IPS-18a (cell line): ENCODE results near the gene ZRANB3.
"Not testable (repeated sequence)": the region's sequence is repeated elsewhere in the genome, so short reads cannot be mapped to it uniquely, and the experiment has no call there.

Experiments
- H3K27ac ChIP-seq: one replicate; pipeline ENCODE4 v1.5.1; 2013; ENCODE audit warnings: low read length
- H3K27me3 ChIP-seq: one replicate; pipeline ENCODE4 v1.6.1; 2013; ENCODE audit warnings: mild to moderate bottlenecking, low read length; ENCODE audit not compliant: control insufficient read depth, insufficient read depth
- H3K36me3 ChIP-seq: one replicate; pipeline ENCODE4 v1.6.1; 2013; ENCODE audit warnings: low read depth, low read length; ENCODE audit not compliant: control insufficient read depth
- H3K4me1 ChIP-seq: one replicate; pipeline ENCODE4 v1.6.1; 2013; ENCODE audit warnings: low read depth, low read length; ENCODE audit not compliant: control insufficient read depth
- H3K4me3 ChIP-seq: one replicate; pipeline ENCODE4 v1.5.1; 2013; ENCODE audit warnings: low read length
- H3K9ac ChIP-seq: one replicate; pipeline ENCODE4 v1.6.1; 2013; ENCODE audit warnings: mild to moderate bottlenecking, low read length, moderate library complexity
- H3K9me3 ChIP-seq: one replicate; pipeline ENCODE4 v1.6.1; 2013; ENCODE audit warnings: low read depth, low read length; ENCODE audit not compliant: control insufficient read depth

ZRANB3 gene

DNA sequence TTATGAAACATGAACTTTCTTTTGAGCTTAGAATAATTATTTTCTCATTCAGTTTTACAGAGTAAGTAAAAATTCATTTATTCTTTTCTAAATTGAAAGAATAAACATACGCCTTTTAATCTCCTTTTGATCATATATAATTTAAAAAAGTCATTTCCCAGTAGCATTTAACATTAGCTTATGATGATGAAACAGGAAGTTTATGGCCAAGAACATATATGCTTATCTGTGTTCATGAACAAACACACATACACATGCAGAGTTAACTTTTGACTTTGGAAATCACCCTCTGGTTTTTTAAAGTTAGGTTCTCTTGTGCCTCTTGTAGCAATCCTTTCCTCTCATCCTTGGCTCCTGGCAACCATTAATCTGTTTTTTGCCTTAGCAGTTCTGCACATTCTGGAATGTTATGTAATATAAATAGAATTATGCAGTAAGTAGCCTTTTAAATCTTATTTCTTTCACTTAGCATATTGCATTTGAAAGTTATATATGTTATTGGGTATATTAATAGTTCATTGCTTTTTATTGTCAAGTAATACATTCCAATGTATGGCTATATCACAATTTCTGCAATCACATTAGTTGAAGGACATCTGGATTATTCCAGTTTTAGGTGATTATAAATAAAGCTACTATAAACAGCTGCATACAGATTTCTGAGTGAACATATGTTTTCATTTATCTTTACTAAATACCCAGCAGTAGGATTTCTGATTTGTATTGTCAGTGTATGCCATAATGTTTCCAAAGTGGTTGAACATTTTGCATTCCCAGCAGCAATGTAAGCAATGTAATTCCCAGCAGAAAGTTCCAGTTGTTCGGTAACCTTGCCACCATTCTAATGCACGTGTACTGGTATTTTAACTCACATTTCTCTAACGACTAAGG lies 210.3 kb downstream of the ZRANB3 start:
- H3K27me3 ChIP-seq = no peaks in the 10 kb centered on the region
- no peaks in the 10 kb centered on the region for H3K36me3 ChIP-seq
- no peak overlapping the region for H3K4me3 ChIP-seq
- no peaks in the 10 kb centered on the region for H3K4me1 ChIP-seq
- no peak overlapping the region for H3K9ac ChIP-seq
- no peak overlapping the region for H3K27ac ChIP-seq
- no peaks in the 10 kb centered on the region for H3K9me3 ChIP-seq

DNA sequence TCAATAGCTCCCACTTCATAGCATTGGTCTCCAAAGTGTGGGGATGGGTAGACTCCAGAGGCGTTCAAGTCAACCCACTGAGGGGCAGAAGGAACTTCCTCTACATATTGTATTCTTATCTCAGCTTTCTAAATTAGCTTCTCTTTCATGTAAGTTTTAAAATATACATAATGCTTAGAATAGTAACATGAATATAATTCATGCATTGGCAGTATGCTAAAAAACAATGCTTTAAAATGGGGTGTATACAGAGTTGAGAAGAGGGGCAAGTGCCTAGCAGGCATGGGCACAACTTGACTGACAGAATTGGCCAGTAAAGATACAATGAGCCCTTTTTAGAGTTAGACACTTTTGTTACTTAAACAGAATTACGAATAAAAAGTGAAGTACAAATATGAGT lies 212.2 kb downstream of the ZRANB3 start:
- Histone ChIP-seq H3K9me3 (no peaks in the 10 kb centered on the region), H3K9ac (no peak overlapping the region), H3K27ac (no peak overlapping the region), H3K4me1 (no peaks in the 10 kb centered on the region), H3K4me3 (no peak overlapping the region), H3K36me3 (no peaks in the 10 kb centered on the region), H3K27me3 (no peaks in the 10 kb centered on the region)

DNA sequence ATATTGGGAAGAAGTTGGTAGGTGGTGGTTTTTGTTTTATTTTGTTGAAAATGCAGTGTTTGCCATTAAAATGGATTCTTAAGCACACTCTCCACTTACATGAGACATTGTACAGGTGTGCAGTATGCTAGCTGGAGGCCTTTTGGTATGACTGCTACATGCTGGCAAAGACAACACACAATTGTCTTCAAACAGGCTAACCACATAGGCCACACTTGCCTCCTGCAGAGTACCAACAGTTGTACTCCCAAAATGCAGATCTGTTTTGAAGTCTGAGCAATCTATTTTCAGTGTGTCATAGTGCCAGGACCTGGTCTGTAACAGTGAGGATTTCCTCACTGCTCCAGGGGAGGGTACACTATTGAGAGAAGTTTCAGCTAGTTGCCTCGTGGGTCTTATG lies 213.6 kb downstream of the ZRANB3 start:
- Histone ChIP-seq H3K27ac (no peak overlapping the region), H3K36me3 (no peaks in the 10 kb centered on the region), H3K4me1 (no peaks in the 10 kb centered on the region), H3K9me3 (no peaks in the 10 kb centered on the region), H3K4me3 (no peak overlapping the region), H3K27me3 (no peaks in the 10 kb centered on the region), H3K9ac (no peak overlapping the region)

DNA sequence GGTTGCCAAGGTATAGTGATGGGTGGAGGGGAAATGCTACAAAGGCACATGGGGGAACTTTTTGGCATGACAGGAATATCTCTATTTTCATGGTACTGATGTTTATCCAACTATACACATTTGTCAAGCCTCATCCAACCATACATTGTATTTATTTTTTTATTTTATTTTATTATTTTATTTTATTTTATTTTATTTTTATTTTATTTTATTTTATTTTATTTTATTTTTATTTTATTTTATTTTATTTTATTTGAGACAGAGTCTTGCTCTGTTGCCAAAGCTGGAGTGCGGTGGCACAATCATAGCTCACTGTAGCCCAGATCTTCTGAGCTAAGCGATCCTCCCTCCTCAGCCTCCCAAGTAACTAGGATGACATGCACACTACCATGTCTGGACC lies 219.1 kb downstream of the ZRANB3 start:
- Histone ChIP-seq H3K4me1 (no peaks in the 10 kb centered on the region), H3K27me3 (no peaks in the 10 kb centered on the region), H3K27ac (no peak overlapping the region), H3K9ac (no peak overlapping the region), H3K36me3 (no peaks in the 10 kb centered on the region), H3K4me3 (no peak overlapping the region), H3K9me3 (no peaks in the 10 kb centered on the region)

DNA sequence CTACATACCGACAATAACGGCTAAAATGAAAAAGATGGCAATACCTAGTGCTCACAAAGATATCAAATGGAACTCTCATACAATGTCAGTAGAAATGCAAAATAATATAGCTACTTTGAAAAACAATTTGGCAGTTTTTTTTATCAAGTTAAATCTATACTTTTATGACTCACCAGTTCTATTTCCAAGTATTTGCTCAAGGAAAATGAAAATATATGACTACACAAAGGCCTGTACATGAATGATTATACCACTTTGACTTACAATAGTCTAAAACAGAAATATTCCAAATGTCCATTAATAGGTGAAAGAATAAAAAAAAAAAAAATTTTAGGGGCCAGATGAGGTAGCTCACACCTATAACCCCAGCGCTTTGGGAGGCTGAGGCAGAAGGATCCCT lies 219.8 kb downstream of the ZRANB3 start:
- Histone ChIP-seq H3K27ac (no peak overlapping the region), H3K4me3 (no peak overlapping the region), H3K27me3 (no peaks in the 10 kb centered on the region), H3K9me3 (no peaks in the 10 kb centered on the region), H3K36me3 (no peaks in the 10 kb centered on the region), H3K9ac (no peak overlapping the region), H3K4me1 (no peaks in the 10 kb centered on the region)

DNA sequence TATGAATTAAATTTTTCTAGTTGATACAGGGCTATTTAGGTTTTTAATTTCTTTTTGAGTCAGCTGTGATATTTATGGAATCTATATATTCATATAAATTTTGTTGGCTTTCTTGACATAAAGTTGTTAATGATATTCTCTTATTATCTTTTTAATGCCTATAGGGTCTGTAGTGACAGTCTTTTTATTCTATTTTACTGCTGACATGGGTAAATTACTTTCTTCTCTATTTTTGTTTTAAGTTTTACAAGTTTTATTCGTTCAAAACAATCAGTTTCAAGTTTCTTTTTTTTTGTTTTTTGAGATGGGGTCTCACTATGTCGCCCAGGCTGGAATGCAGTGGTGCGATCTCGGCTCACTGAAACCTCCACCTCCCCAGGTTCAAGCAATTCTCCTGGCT lies 226.3 kb downstream of the ZRANB3 start:
- H3K27me3 ChIP-seq = no peaks in the 10 kb centered on the region
- H3K9ac ChIP-seq = no peak overlapping the region
- peaks cover 3% of the 10 kb centered on the region for H3K9me3 ChIP-seq
- H3K4me1 ChIP-seq = no peaks in the 10 kb centered on the region
- no peak overlapping the region for H3K27ac ChIP-seq
- no peaks in the 10 kb centered on the region for H3K36me3 ChIP-seq
- H3K4me3 ChIP-seq = no peak overlapping the region

DNA sequence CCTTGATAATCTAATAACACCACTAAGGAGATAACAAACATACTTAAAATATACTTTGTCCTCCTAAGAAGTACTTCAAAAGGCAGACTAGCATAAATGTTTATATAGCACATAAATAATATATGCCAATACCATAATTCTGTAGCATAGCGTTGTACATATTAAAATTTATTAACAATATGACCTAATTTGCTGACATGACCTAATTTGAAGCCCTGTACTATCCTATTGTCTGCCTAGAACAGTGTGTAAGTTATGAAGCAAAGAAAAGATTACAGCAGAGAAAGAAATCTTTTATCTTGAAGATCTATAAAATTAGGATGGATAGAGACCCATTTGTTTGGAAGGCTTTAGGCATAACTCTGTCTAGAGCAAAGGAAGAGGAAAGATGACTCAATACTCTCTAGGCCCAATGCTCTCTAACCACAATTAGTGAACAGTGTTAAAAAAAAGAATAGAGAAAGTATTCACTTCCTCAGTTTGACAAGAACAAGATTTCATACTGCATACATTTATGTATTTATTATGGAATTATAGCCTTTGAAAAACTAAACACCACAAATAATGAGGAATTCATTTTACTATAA lies 231.3 kb downstream of the ZRANB3 start:
- Histone ChIP-seq H3K9ac (no peak overlapping the region), H3K4me1 (no peaks in the 10 kb centered on the region), H3K27me3 (no peaks in the 10 kb centered on the region)

DNA sequence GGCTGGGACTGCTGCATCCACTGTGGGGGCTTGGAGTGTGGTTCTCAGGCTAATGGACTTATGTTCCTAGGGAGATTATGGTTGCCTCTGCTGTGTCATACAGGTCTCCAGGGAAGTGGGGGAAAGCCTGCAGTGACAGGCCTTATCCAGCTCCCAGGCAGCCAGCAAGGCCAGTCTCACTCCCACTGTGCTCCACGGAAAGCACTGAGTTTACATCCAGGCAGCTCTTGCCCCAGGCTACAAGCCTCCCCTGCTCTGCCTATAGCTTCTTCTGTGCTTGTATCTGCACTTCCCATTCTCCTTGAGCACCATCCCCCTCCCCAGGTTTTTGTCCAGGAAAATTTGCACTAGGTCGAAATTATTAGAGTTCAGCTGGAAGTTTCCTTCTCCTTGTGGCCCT lies 231.9 kb downstream of the ZRANB3 start:
- Histone ChIP-seq H3K4me1 (no peaks in the 10 kb centered on the region), H3K9ac (no peak overlapping the region), H3K9me3 (peaks cover 9% of the 10 kb centered on the region), H3K27me3 (no peaks in the 10 kb centered on the region), H3K36me3 (no peaks in the 10 kb centered on the region), H3K27ac (no peak overlapping the region), H3K4me3 (no peak overlapping the region)

More for the DNA sequence above, 231.3 kb downstream of the ZRANB3 start:
- Histone ChIP-seq H3K9me3 (peaks cover 9% of the 10 kb centered on the region), H3K36me3 (no peaks in the 10 kb centered on the region), H3K4me3 (no peak overlapping the region), H3K27ac (no peak overlapping the region)

DNA sequence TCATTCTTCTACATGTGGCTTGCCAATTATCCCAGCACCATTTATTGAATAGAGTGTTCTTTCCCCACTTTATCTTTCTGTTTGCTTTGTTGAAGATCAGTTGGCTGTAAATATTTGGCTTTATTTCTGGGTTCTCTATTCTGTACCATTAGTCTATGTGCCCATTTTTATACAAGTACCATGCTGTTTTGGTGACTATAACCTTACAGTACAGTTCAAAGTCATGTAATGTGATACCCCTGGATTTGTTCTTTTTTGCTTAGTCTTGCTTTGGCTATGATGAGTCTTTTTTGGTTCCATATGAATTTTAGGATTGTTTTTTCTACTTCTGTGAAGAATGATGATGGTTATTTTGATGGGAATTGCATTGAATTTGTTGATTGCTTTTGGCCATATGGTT lies 243.9 kb downstream of the ZRANB3 start:
- not testable (repeated sequence) for H3K4me3 ChIP-seq, H3K36me3 ChIP-seq, H3K4me1 ChIP-seq, H3K27ac ChIP-seq, H3K27me3 ChIP-seq, H3K9ac ChIP-seq, H3K9me3 ChIP-seq

DNA sequence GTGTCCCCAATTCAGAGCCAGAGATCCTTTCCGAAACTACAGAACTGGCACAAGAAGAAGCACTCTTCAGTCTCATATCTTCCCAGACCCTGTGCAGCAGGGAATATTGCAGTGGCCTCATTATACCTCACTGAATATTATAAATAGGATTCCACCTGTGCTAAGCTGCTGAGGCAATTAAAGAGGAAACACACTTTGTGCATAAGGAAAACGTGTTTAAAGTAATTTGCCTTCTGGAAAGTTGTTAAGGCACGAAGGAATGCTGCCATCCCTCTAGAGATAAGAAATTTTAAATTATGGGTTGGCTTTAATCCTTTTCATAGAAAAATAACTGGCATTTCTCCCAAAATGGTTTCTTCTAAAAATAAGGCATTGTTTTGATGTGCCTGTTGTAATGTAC lies 245.6 kb downstream of the ZRANB3 start:
- no peaks in the 10 kb centered on the region for H3K27me3 ChIP-seq
- H3K4me3 ChIP-seq = no peak overlapping the region
- H3K36me3 ChIP-seq = no peaks in the 10 kb centered on the region
- H3K9me3 ChIP-seq = no peaks in the 10 kb centered on the region
- no peaks in the 10 kb centered on the region for H3K4me1 ChIP-seq
- H3K27ac ChIP-seq = no peak overlapping the region
- H3K9ac ChIP-seq = no peak overlapping the region

DNA sequence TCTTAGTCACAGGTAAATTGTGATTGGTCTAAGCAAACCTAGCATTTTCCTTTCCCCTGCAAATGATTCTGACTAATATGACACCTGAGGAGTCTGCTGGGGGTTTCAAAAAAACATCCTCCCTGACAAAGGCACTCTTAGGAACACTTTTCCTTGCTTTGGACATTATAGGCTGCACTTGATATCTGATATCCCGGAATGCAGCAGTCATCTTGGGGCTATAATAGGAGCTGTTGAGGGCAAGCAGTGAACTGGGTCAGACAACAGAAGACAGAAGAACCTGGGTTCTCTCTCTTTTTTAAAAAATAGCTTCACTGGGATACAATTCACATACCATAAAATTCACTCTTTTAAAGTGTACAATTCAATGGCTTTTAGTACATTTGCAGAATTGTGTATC lies 249.6 kb downstream of the ZRANB3 start:
- no peaks in the 10 kb centered on the region for H3K4me1 ChIP-seq
- no peaks in the 10 kb centered on the region for H3K36me3 ChIP-seq
- H3K4me3 ChIP-seq = no peak overlapping the region
- H3K9ac ChIP-seq = no peak overlapping the region
- H3K9me3 ChIP-seq = no peaks in the 10 kb centered on the region
- H3K27ac ChIP-seq = no peak overlapping the region
- H3K27me3 ChIP-seq = no peaks in the 10 kb centered on the region

DNA sequence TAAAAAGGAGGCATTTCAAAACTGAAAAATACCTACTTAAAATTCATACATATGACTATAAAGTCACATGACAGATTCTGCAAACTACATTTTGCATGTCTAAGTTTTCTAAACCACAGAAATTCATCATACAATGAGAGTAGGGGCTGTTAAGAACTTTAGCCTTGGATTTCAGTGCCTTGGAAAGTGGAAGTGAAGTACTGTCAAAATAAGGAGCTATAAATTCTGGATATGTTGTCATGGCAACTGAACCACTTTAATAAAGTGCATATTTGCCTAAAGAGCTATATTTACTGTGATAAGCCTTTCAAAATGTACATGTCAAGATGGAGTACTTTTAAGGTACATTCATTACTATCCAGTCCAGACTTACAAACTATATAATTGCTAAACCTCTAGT lies 251.8 kb downstream of the ZRANB3 start:
- H3K4me1 ChIP-seq = no peaks in the 10 kb centered on the region
- H3K9me3 ChIP-seq = no peaks in the 10 kb centered on the region
- H3K36me3 ChIP-seq = no peaks in the 10 kb centered on the region
- no peak overlapping the region for H3K4me3 ChIP-seq
- no peak overlapping the region for H3K27ac ChIP-seq
- no peaks in the 10 kb centered on the region for H3K27me3 ChIP-seq
- no peak overlapping the region for H3K9ac ChIP-seq
